Stimulated activated CD4-positive, alpha-beta T cell treated with anti-CD3 and anti-CD28 coated beads, Interleukin-2, amount 100 ng/mL, for 4 hours (primary cell): ENCODE data around the gene DSC3.

Experiments
- DNase-seq: peaks from one replicate; pipeline ENCODE4 v3.0.0-alpha.2; 2020; ENCODE audit warnings: low read depth

DSC3 gene

DNA sequence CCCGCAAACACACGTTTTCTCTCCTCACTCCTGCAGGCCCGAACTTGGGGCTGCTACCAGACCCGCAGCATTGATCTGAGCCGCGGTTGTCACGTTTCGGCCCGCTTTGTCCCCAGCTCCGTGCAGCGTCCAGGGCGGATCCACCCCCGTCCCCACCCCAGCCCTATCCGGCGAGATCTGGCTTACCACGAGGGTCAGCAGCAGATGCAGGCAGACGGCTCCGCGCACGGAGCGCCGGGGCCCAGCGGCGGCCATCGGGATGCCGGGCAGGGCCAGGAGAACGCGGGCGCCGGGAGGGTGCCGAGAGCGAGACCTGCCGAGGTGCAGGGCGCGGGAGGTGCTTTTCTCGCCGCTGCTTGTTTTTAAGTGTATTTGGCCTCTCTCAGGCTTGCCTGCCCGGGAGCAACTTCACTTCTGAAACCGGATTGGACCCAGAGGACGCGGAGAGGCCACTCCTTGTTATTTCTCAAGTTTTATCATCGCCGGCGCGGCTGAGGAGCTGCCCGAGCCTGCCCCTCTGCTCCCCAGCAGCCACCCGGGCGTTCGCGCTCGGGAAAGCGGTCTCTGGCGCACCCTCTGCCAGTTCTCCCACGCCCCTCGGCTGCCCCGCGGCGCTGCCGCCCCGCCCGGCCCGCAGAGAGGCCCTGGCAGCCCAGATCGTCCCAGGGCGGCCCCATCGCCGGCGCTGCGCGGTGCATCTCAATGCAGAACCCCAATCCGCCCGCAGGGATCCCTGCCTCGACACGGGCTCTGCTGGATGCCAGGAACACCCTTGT lies at the start of gene DSC3:
TSS of gene DSC3 (minus strand) at position 337 of the 776 bp plus-strand sequence. CDS start at position 255, 82 bp downstream.
- no peak for DNase-seq

GRCh38 chr18:31091350-31091749 lies 48.8 kb upstream of the DSC3 start:
- no peak for DNase-seq

DNA sequence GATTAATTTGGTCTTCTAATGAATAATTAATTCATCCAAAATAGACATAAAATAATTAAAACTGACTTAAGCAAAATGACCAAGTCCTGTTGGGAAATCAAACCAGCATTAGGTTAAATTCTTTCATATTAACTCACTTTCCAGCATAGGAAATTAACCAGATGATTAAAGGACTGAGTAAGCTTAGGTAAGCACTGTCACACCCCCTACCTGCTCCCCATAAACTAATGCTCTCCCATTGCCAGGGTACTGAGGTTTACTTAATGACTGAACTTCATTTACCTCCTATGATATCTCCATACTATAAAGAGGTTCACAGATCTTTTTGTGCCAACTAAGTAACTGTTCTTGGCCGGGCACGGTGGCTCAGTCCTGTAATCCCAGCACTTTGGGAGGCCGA lies 46.0 kb upstream of the DSC3 start:
- DNase-seq: no peak

GRCh38 chr18:31079973-31080372 lies 37.4 kb upstream of the DSC3 start:
- DNase-seq: no peak

GRCh38 chr18:31077878-31078277 lies 35.3 kb upstream of the DSC3 start:
- DNase-seq: no peak

GRCh38 chr18:31072175-31072574 lies 29.6 kb upstream of the DSC3 start:
- no peak for DNase-seq

GRCh38 chr18:31070206-31070605 lies 27.7 kb upstream of the DSC3 start:
- no peak for DNase-seq

DNA sequence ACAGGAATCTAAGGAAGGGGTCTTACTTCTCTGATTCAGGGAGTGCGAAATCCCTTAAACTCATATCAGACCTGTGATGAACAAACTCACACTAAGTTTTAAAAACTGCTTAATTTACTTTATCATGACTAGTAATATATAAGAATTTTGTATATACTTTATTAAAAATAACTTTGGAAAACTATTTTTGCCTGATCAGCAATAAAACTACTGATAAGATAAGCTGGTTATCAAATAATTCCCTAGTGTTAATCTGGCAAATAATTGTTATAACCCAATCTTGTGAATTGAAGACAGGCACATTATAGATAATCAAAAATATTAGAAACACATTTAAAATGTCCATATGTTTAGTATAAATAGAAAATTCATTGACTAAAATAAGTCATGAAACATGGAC lies 23.7 kb upstream of the DSC3 start:
- no peak for DNase-seq

- DNase-seq: no peak
These were observed 22.7 kb upstream of the DSC3 start for GRCh38 chr18:31065036-31065773.

GRCh38 chr18:31064130-31064529 lies 21.6 kb upstream of the DSC3 start:
- no peak for DNase-seq

DNA sequence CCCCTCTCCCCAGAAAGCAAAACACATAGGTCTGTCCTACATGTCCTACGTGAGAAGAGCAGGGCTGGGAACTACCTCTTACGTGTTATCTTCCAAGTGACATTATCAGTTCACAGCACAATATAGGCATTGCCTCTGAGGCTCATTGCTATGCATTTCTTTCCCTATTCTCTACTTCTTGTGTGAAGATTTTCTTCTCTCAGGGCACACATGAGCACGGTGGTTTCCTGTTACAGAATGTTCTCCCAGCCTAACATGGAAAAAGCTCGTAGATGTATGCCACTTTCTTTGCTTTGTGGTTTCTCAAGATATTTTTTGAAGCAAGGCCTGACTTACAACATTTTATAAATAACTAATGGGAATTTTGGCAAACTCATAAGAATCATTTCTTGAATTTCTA lies 19.4 kb upstream of the DSC3 start:
- DNase-seq: no peak

DNA sequence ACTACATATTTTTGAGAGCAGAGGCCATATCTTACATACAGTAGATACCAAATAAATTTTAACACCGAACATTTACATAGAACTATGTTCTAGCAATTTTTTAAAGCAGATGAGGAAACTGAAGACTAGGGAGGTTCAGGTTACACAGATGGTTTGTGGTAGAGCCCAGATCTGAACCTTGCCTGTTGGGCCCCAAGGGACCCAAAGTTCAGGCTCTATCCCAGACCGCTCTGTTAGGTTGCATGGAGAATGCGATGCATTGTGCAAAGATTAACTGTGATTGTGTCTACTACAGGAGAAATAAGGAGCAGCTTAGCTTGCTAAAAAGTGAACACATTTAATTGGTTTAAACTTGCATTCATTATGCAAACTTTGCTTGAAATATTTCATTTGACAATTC lies 16.4 kb upstream of the DSC3 start:
- no peak for DNase-seq

GRCh38 chr18:31057917-31058316 lies 15.4 kb upstream of the DSC3 start:
- DNase-seq: no peak

DNA sequence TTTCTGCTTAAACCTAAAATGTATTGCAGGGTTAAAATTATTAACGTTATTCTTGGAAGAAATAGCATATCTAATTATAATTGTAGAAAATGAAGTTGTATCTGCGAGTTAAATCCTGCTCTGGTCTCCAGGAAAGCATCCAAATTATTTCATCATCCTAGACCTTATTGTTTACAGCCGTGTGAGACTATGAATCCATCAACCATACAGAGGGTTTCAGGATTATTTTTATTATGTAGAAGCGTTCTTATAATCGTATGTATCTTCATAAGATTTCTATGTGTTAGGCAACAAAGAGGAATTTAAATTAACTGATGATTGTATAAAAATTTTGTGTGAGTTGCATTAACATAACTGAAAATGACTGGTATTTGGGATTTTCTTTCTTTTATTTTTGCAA lies 14.5 kb upstream of the DSC3 start:
- DNase-seq: no peak

DNA sequence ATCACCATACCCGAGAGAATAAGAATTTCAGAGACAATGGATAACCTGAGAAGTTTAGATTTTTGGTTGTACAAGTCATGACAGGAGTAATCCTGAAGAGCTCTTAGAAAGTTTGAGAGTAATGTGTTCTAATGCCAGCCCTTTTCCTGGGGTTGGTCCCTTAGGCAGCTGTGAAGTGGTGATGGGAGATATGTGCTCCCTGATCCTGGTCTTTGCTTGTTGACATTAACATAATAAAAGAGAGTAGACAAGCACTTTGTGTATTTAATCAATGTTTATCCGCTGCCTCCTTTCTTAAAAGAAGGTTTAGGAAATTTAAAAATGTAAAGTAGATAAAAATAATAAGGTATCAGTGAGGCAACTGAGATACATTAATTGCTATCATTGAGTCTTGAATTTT lies 13.8 kb upstream of the DSC3 start:
- no peak for DNase-seq

DNA sequence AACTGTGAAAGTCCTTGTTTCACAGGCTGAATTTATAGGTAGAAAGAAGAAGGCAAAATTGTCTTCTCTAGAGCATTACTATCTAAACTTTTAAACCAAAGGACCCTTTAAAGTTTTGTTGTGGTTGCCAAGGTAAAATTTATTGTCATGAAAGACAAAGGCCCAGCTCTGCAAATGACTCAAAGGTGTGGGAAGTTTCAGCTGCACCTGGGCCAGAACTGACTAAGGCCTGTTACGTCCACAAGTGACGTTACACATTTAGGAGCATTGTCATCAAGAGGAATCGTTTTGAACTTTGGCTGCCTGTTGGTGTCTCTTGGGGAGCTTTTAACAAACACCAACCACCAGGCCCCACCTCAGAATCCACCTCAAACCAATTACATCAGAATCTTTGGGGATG lies 8.1 kb upstream of the DSC3 start:
- DNase-seq: no peak

GRCh38 chr18:31049189-31049588 lies 6.6 kb upstream of the DSC3 start:
- DNase-seq: no peak

GRCh38 chr18:31048216-31048615 lies 5.7 kb upstream of the DSC3 start:
- no peak for DNase-seq

DNA sequence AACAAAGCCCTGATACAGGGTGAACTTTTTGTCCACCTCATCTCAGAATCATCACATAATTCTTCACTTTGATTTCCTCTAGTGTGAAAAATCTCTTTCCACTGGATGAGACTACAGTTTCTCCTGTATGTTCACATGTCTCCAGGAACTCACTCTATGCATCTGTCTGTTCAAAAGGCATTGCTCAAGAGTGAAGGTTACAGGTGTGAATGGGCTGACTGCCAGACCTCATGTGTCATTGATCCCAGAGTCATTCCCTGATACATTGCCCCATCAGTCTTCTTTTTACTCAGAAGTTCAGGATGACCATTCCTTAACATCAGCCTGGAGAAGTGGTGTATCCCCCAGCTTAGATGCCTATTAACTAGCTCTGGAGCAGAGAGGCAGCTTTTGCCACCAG lies 4.4 kb upstream of the DSC3 start:
- no peak for DNase-seq

- no peak for DNase-seq
These were observed 3.1 kb upstream of the DSC3 start for GRCh38 chr18:31045599-31045998.

GRCh38 chr18:31044926-31045325 lies 2.4 kb upstream of the DSC3 start:
- no peak for DNase-seq

DNA sequence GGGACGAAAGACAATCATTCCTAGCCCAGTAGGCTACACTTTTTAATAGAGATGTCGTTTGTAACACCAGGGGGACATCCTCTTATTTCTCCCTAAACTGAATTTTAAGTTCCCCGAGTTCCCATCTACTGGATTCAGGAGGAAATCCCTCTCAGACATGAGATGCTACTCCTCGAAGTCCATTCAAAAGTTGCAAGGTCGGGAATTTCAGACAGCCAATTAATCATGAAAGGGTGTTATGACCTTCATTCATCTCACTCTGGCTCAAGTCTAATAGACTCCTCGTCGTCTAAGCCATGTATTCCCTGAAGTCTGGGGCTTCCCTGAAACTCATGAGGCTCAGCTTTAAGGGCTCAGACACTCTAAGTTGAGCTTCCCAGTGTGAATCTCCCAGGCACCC lies 1.2 kb upstream of the DSC3 start:
- DNase-seq: no peak

DNA sequence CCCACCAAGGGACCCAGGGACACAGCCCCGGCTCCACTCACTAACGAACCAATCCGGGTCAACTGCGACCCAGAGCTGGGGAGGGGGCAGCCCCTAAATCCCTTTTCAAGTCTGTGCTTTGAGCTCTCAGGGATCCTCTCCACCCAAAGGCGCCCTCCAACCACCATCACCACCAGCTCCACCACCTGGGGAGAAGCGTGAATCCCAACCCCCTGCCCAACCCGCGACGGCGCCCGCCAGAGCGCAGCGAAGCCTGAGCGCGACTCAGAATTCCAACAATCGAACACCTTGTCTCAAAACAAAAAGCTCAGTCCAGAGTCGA lies 497 bp downstream of the DSC3 start:
- DNase-seq: no peak
